ENCODE results near the gene LRRC27.
A peak's percentile ranks its signal among the peaks of the same experiment; 100 is the strongest.
"Not testable (repeated sequence)": the region's sequence is repeated elsewhere in the genome, so short reads cannot be mapped to it uniquely, and the experiment has no call there.

LRRC27 gene

DNA sequence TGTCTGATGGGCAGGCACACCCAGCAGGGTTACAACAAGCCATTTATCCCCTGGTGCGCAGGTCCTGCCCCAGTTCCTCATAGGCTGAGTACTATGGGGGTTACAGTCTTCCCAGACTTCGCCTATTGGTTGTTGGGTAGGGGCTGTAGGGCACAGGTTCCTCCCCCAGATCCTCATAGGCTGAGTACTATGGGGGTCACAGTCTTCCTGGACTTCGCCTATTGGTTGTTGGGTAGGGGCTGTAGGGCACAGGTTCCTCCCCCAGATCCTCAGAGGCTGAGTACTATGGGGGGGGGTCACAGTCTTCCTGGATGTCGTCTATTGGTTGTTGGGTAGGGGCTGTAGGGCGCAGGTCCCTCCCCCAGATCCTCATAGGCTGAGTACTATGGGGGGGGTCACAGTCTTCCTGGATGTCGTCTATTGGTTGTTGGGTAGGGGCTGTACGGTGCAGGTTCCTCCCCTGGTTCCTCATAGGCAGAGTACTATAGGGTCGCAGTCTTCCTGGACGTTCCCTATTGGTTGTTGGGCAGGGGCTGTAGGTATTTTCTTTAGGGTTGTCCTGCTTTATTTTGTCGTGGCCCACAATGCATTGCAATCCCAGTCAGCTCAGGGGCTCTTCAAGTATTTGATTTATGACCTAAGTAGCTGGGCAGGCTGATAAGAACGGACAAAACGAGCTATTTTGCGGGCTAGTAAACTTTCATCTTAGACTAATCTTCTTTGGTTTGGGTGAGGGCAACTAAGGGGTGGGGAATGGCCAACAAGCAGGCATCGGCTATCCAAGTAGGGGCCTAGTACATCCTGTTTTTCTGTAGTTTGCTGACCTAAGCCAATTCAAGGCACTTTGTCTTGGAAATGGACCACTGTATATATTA is 3.4 kb downstream of the LRRC27 start:
- Histone ChIP-seq H3K9ac (ENCODE audit: low read length) (no peak overlapping the region), H3K4me3 (ENCODE audit: low read depth in 1 of 2, low read length in 2 of 2) (no peak overlapping the region), H3K9me3 (ENCODE audit: low read length) (no peaks in the 10 kb centered on the region), H3K4me1 (ENCODE audit: insufficient read depth, low read length) (peaks cover 16% of the 10 kb centered on the region), H3K27ac (ENCODE audit: low read depth, low read length) (no peak overlapping the region), H3K36me3 (ENCODE audit: insufficient read depth, low read length) (no peaks in the 10 kb centered on the region), H3K27me3 (ENCODE audit: control insufficient read depth in 1 of 2, insufficient read depth in 2 of 2, low read length in 2 of 2) (no peaks in the 10 kb centered on the region)

DNA sequence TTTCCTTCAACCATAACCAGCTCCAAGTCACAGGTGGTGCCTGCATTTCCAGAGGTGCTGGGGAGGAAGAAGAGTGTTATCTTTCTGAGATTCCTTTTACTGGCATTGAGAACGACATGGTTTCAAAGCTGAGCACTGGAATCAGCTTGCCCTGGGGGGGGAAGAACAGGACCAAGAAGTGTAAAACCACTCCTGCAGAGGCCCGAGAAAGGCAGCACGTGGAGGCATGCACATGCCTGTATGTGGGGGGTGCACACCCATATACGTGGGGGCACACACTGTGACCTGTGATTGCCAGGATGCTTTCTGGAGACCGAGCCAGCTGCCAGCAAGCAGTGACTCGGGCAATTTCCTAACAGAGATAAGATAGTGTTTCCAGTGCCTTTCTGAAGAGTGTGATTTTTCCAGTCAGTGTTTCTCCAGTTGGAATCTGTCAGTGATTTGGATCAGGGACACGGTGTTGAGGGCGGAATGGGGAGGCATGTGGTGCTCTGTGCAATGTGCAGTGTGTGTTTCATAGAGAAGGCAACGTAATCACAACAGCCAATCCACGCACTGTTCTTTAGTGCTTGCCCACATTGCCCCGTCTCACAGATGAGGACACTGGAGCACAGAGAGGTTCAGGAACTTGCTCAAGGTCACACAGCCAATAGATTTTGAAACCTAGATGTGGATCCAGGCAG is 4.2 kb downstream of the LRRC27 start:
- H3K27ac ChIP-seq (ENCODE audit: low read depth, low read length): no peak overlapping the region

DNA sequence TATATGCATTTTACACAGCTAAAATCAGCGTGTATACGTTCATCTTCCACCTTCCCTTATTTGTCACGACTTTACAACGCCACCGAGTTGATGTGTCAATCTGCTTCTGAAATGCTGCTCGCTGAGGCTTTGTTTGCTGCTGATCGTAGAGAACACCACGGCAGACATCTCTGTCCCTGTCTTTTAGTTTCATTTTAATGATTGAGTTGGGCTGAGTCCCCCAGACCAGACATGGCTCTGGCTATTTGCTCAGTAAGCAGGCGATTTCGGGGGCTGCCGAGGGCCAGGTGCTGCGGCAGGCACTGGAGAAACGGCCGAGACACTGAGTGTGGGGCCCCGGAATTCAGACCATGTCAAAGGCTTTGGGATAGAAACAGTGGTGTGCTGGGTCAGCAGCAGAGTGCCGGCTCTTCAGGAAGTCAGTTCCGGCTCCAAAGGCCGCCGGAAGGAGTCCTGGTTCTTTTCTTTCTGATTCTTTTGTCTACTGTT is 5.0 kb downstream of the LRRC27 start:
- Histone ChIP-seq H3K9ac (ENCODE audit: low read length) (no peak overlapping the region), H3K4me1 (ENCODE audit: insufficient read depth, low read length) (peaks cover 14% of the 10 kb centered on the region), H3K9me3 (ENCODE audit: low read length) (no peaks in the 10 kb centered on the region), H3K36me3 (ENCODE audit: insufficient read depth, low read length) (no peaks in the 10 kb centered on the region), H3K27ac (ENCODE audit: low read depth, low read length) (no peak overlapping the region), H3K4me3 (ENCODE audit: low read depth in 1 of 2, low read length in 2 of 2) (peak overlapping the region; percentile 23 to 61), H3K27me3 (ENCODE audit: control insufficient read depth in 1 of 2, insufficient read depth in 2 of 2, low read length in 2 of 2) (no peaks in the 10 kb centered on the region)

More for the DNA sequence above, 4.2 kb downstream of the LRRC27 start:
- Histone ChIP-seq H3K9me3 (ENCODE audit: low read length) (no peaks in the 10 kb centered on the region), H3K4me3 (ENCODE audit: low read depth in 1 of 2, low read length in 2 of 2) (no peak overlapping the region), H3K27me3 (ENCODE audit: control insufficient read depth in 1 of 2, insufficient read depth in 2 of 2, low read length in 2 of 2) (no peaks in the 10 kb centered on the region), H3K4me1 (ENCODE audit: insufficient read depth, low read length) (peaks cover 14% of the 10 kb centered on the region), H3K9ac (ENCODE audit: low read length) (no peak overlapping the region), H3K36me3 (ENCODE audit: insufficient read depth, low read length) (no peaks in the 10 kb centered on the region)

DNA sequence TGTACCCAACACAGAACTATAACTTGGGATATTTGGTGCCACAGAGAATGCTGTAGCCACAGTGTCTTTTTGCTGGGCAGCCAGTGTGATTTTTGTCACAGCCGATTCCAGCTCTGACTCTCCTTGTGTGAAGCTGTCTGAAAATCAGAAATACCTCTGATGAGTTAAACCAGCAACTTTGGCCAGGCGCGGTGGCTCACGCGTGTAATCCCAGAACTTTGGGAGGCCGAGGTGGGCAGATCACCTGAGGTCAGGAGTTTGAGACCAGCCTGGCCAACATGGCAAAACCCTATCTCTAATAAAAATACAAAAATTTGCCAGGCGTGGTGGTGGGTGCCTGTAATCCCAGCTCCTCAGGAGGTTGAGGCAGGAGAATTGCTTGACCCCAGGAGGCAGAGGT is 5.9 kb downstream of the LRRC27 start:
- H3K4me1 ChIP-seq (ENCODE audit: insufficient read depth, low read length); H3K27me3 ChIP-seq (ENCODE audit: control insufficient read depth in 1 of 2, insufficient read depth in 2 of 2, low read length in 2 of 2); H3K36me3 ChIP-seq (ENCODE audit: insufficient read depth, low read length); H3K4me3 ChIP-seq (ENCODE audit: low read depth in 1 of 2, low read length in 2 of 2); H3K9me3 ChIP-seq (ENCODE audit: low read length); H3K9ac ChIP-seq (ENCODE audit: low read length); H3K27ac ChIP-seq (ENCODE audit: low read depth, low read length): not testable (repeated sequence)

DNA sequence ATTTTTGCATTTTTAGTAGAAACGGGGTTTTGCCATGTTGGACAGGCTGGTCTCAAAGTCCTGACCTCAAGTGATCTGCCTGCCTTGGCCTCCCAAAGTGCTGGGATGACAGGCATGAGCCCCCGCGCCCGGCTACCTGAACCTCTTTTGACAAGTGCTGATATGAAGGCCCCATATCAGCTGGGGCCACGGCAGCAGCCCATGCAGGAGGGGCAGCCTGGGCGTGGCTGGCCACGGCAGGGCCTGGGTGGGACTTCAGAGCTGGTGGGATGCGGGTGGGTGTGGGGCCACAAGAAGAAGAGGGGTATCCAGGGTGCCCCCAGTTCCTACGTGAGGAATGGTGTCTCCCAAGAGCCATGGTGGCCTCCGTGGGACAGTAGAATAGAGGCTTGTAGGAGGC is 6.9 kb downstream of the LRRC27 start:
- Histone ChIP-seq H3K27me3 (ENCODE audit: control insufficient read depth in 1 of 2, insufficient read depth in 2 of 2, low read length in 2 of 2) (no peaks in the 10 kb centered on the region), H3K4me1 (ENCODE audit: insufficient read depth, low read length) (peaks cover 6% of the 10 kb centered on the region), H3K4me3 (ENCODE audit: low read depth in 1 of 2, low read length in 2 of 2) (no peak overlapping the region), H3K9ac (ENCODE audit: low read length) (no peak overlapping the region), H3K36me3 (ENCODE audit: insufficient read depth, low read length) (no peaks in the 10 kb centered on the region), H3K9me3 (ENCODE audit: low read length) (no peaks in the 10 kb centered on the region), H3K27ac (ENCODE audit: low read depth, low read length) (no peak overlapping the region)

DNA sequence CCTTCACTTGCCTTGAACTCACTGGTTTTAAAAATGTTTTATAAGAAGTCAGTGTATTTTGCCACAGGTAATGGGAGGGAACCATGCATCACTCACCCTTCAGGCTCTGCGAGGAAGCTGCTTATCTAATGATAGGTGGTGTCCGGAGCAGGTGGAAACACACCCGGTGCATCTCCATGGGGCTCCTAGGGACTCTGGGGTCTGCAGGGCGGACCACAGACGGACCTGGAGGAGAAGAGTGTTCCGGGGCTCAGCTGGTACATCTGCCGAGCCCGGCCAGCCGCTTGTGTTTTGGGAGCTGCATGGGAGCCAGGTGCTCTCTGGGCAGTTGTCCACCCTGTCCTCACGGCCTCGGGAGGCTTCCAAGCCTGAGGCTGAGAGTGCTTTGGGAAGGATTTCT is 7.3 kb downstream of the LRRC27 start:
- Histone ChIP-seq H3K9ac (ENCODE audit: low read length) (no peak overlapping the region), H3K27me3 (ENCODE audit: control insufficient read depth in 1 of 2, insufficient read depth in 2 of 2, low read length in 2 of 2) (no peaks in the 10 kb centered on the region), H3K27ac (ENCODE audit: low read depth, low read length) (no peak overlapping the region), H3K36me3 (ENCODE audit: insufficient read depth, low read length) (no peaks in the 10 kb centered on the region), H3K9me3 (ENCODE audit: low read length) (no peaks in the 10 kb centered on the region), H3K4me3 (ENCODE audit: low read depth in 1 of 2, low read length in 2 of 2) (no peak overlapping the region), H3K4me1 (ENCODE audit: insufficient read depth, low read length) (peaks cover 6% of the 10 kb centered on the region)

DNA sequence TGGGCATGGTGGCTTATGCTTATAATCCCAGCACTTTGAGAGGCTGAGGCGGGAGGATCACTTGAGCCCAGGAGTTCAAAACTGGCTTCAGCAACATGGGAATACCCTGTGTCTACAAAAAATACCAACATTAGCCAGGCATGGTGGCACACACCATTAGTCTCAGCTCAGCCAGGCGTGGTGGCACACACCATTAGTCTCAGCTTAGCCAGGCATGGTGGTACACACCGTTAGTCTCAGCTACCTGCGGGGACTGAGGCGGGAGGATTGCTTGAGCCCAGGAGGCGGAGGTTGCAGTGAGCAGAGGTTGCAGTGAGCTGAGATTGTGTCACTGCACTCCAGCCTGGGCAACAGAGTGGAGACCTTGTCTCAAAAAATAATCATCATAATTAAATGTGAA is 9.0 kb downstream of the LRRC27 start:
- H3K9ac ChIP-seq (ENCODE audit: low read length): no peak overlapping the region
- H3K4me3 ChIP-seq (ENCODE audit: low read depth in 1 of 2, low read length in 2 of 2): no peak overlapping the region
- H3K27me3 ChIP-seq (ENCODE audit: control insufficient read depth in 1 of 2, insufficient read depth in 2 of 2, low read length in 2 of 2): no peaks in the 10 kb centered on the region
- H3K27ac ChIP-seq (ENCODE audit: low read depth, low read length): no peak overlapping the region
- no peaks in the 10 kb centered on the region for H3K36me3 ChIP-seq (ENCODE audit: insufficient read depth, low read length)
- H3K9me3 ChIP-seq (ENCODE audit: low read length): no peaks in the 10 kb centered on the region
- peaks cover 6% of the 10 kb centered on the region for H3K4me1 ChIP-seq (ENCODE audit: insufficient read depth, low read length)

DNA sequence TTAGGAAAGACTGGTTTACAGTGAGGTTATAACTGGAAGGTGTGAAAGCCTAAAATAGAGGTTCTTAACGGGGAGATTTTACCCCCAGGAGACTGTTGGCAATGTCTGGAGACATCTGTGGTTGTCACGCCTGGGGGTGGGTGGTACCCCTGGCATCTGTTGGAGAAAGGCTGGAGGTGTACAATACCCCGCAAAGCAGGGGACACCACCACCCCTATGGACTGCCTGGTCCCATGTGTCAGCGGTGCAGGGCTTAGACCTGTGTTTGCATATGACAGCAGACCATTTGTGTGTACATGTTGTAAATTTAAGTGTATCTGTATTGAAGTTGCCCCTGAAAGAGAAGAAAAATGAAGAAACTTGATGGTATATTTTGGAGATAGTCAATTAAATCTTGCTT is 9.8 kb downstream of the LRRC27 start:
- H3K9ac ChIP-seq (ENCODE audit: low read length): no peak overlapping the region
- no peaks in the 10 kb centered on the region for H3K27me3 ChIP-seq (ENCODE audit: control insufficient read depth in 1 of 2, insufficient read depth in 2 of 2, low read length in 2 of 2)
- H3K4me3 ChIP-seq (ENCODE audit: low read depth in 1 of 2, low read length in 2 of 2): no peak overlapping the region
- H3K36me3 ChIP-seq (ENCODE audit: insufficient read depth, low read length): no peaks in the 10 kb centered on the region
- no peak overlapping the region for H3K27ac ChIP-seq (ENCODE audit: low read depth, low read length)
- H3K9me3 ChIP-seq (ENCODE audit: low read length): no peaks in the 10 kb centered on the region
- H3K4me1 ChIP-seq (ENCODE audit: insufficient read depth, low read length): no peaks in the 10 kb centered on the region

DNA sequence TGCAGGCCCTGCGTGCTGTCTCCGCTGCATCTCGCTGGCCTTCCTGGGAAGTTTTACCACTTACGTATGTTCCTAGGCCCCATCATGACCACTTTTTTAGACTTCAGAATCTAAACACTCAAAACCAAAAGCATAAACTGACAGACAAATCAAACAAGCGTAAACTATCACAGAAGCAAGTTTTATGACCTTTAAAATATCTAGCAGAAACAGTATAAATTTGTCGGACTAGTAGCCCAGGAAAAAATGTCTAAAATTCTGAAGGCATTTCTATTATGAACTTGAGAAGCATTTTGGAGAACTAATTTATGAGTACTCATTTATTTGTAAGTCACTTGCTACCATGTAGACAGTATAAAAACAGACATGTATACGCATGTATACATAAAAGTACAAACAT is 10.6 kb downstream of the LRRC27 start:
- no peaks in the 10 kb centered on the region for H3K27me3 ChIP-seq (ENCODE audit: control insufficient read depth in 1 of 2, insufficient read depth in 2 of 2, low read length in 2 of 2)
- H3K4me3 ChIP-seq (ENCODE audit: low read depth in 1 of 2, low read length in 2 of 2): no peak overlapping the region
- H3K9ac ChIP-seq (ENCODE audit: low read length): no peak overlapping the region
- no peak overlapping the region for H3K27ac ChIP-seq (ENCODE audit: low read depth, low read length)
- no peaks in the 10 kb centered on the region for H3K9me3 ChIP-seq (ENCODE audit: low read length)
- no peaks in the 10 kb centered on the region for H3K36me3 ChIP-seq (ENCODE audit: insufficient read depth, low read length)
- no peaks in the 10 kb centered on the region for H3K4me1 ChIP-seq (ENCODE audit: insufficient read depth, low read length)

DNA sequence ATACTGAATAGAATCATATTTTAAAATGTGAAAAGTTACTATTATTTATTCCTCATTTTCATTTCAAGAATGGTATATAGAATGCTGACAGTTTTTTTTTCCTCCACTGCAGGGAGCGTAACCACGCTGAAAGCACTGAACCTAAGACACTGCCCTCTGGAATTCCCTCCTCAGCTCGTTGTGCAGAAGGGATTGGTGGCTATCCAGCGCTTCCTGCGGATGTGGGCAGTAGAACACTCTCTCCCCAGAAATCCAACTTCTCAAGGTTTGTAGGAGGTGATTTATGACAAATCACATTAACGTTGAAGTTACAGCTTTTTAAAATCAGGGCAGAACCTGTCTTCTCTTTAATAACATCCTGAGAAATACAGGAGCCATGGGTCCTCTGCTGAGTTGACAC is 12.4 kb downstream of the LRRC27 start:
- Histone ChIP-seq H3K9ac (ENCODE audit: low read length) (no peak overlapping the region), H3K4me1 (ENCODE audit: insufficient read depth, low read length) (no peaks in the 10 kb centered on the region), H3K36me3 (ENCODE audit: insufficient read depth, low read length) (no peaks in the 10 kb centered on the region), H3K9me3 (ENCODE audit: low read length) (no peaks in the 10 kb centered on the region), H3K4me3 (ENCODE audit: low read depth in 1 of 2, low read length in 2 of 2) (no peak overlapping the region), H3K27ac (ENCODE audit: low read depth, low read length) (no peak overlapping the region), H3K27me3 (ENCODE audit: control insufficient read depth in 1 of 2, insufficient read depth in 2 of 2, low read length in 2 of 2) (no peaks in the 10 kb centered on the region)

DNA sequence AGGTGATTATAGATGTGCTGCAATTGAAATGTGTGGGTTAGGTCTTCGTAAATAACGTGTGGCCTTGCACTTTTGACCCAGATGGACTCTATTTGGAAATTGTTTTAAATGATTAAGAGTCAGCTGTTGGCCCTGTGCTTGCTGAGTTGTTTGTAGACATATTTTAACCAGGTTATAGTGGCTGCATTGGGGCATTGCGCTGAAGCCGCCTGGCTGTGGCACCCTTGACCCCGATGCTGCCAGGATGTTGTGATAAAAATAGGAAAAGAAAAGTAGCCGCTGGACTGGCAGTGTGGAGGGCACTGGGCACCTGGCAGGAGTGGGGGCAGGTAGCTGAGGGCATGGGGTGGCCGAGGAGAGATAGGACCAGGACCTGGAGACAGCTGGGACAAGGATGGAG is 13.4 kb downstream of the LRRC27 start:
- Histone ChIP-seq H3K36me3 (ENCODE audit: insufficient read depth, low read length) (no peaks in the 10 kb centered on the region), H3K27me3 (ENCODE audit: control insufficient read depth in 1 of 2, insufficient read depth in 2 of 2, low read length in 2 of 2) (no peaks in the 10 kb centered on the region)

More for the DNA sequence above, 13.4 kb downstream of the LRRC27 start:
- Histone ChIP-seq H3K4me3 (ENCODE audit: low read depth in 1 of 2, low read length in 2 of 2) (no peak overlapping the region), H3K27ac (ENCODE audit: low read depth, low read length) (no peak overlapping the region), H3K9ac (ENCODE audit: low read length) (no peak overlapping the region), H3K9me3 (ENCODE audit: low read length) (no peaks in the 10 kb centered on the region), H3K4me1 (ENCODE audit: insufficient read depth, low read length) (no peaks in the 10 kb centered on the region)

All from muscle layer of colon (tissue), 2 donors.